Common myeloid progenitor, CD34-positive (primary cell): ENCODE results near the gene SFMBT1.
A peak's percentile ranks its signal among the peaks of the same experiment; 100 is the strongest.

Experiments used
- CTCF ChIA-PET: fragments of 350-600 bp; sonication (Branson Sonifier 250); formaldehyde crosslinking; loops from one replicate; lab custom pipeline; 2021; ENCODE audit warnings: antibody characterized with exemption; lab: Charles Lee
- POLR2A ChIA-PET: fragments of 350-600 bp; sonication (Branson Sonifier 250); formaldehyde crosslinking; loops from one replicate; lab custom pipeline; 2021; ENCODE audit warnings: antibody characterized with exemption; lab: Charles Lee
- DNase-seq, 3 donors: peaks; one replicate each; pipeline versions ENCODE4 v3.0.0 to v3.0.0-alpha.2; 2013
- H3K27ac ChIP-seq, 2 experiments: 1 replicate in 1 of 2; 2 replicates in 1 of 2; pipeline ENCODE4 v1.7.0; 2013; ENCODE audit warnings: inconsistent platforms in 2 of 2, low read length in 2 of 2, mild to moderate bottlenecking in 2 of 2, low read depth in 1 of 2, moderate library complexity in 1 of 2; ENCODE audit not compliant: severe bottlenecking in 2 of 2, insufficient read depth in 1 of 2, poor library complexity in 1 of 2
- H3K27me3 ChIP-seq, 5 experiments: replicated peaks in 2 of 5; 1 replicate in 3 of 5; 2 replicates in 2 of 5; pipeline versions ENCODE4 v1.6.1 to v1.7.0; 2013; ENCODE audit warnings: low read length in 4 of 5, mild to moderate bottlenecking in 2 of 5, moderate library complexity in 2 of 5, inconsistent platforms in 1 of 5; ENCODE audit not compliant: insufficient read depth in 5 of 5, control insufficient read depth in 4 of 5
- H3K36me3 ChIP-seq, 4 experiments: 1 replicate in 2 of 4; 2 replicates in 2 of 4; pipeline versions ENCODE4 v1.6.1 to v1.7.0; 2013; ENCODE audit warnings: low read length in 3 of 4, control low read depth in 1 of 4, mild to moderate bottlenecking in 1 of 4; ENCODE audit not compliant: control insufficient read depth in 4 of 4, insufficient read depth in 4 of 4
- H3K4me1 ChIP-seq, 4 experiments: 1 replicate in 3 of 4; 2 replicates in 1 of 4; pipeline versions ENCODE4 v1.6.1 to v1.7.1; 2013; ENCODE audit warnings: low read length in 3 of 4, mild to moderate bottlenecking in 3 of 4, control low read depth in 1 of 4, inconsistent platforms in 1 of 4, moderate library complexity in 1 of 4; ENCODE audit not compliant: control insufficient read depth in 4 of 4, insufficient read depth in 4 of 4; ENCODE audit errors: control extremely low read depth in 1 of 4
- H3K4me3 ChIP-seq, 7 experiments: 1 replicate in 4 of 7; 2 replicates in 3 of 7; pipeline versions ENCODE4 v1.5.1 to v1.7.0; 2013; ENCODE audit warnings: mild to moderate bottlenecking in 7 of 7, low read length in 6 of 7, moderate library complexity in 6 of 7, inconsistent platforms in 2 of 7, low read depth in 2 of 7, control low read depth in 1 of 7; ENCODE audit not compliant: insufficient read depth in 4 of 7, control insufficient read depth in 1 of 7; ENCODE audit errors: extremely low read depth in 1 of 7
- H3K9me3 ChIP-seq, 5 experiments: 1 replicate in 4 of 5; 2 replicates in 1 of 5; pipeline versions ENCODE4 v1.6.1 to v1.7.1; 2013; ENCODE audit warnings: low read length in 4 of 5, mild to moderate bottlenecking in 2 of 5, inconsistent platforms in 1 of 5, low read depth in 1 of 5, moderate library complexity in 1 of 5; ENCODE audit not compliant: control insufficient read depth in 4 of 5, insufficient read depth in 2 of 5; ENCODE audit errors: control extremely low read depth in 1 of 5
- WGBS: methylation state at CpG from one replicate; pipeline ENCODE4 v1.1.5; 2013; ENCODE audit not compliant: insufficient coverage; 5-methylcytosine and 5-hydroxymethylcytosine counted together

Gene SFMBT1

DNA sequence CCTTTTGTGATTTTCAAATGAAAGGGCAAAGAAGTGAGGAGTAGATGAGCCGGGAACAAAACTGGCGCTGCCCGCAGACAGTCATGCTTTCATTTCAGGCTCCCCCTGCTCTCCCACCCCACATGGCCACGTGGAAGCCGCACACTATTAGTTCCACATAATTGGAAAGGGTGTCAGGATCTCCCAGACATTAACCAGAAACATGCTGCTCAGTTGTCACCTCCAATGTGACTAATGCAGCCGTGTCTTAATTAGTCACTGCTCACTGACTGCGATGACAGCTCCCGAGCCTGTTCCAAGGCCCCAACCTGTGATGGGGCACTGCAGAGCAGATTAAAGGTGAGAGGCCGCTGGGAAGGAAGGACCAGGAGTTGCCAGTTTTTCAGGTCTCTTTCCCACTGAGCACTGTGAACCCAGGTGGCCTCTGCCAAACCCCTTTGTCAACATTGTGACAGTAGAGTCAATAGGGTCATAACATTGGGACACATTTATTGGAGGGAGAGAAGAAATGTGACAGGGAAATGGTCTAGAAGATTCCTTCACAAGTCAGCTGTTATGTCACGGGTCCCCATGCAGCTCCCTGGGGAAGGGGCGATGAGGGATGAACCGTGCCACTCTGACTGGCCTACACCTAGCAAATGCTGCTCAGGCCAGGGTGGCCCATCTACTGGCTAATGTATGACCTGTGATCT is 38.6 kb upstream of the SFMBT1 start:
- POLR2A ChIA-PET = no interaction called here
- Histone ChIP-seq H3K9me3 (no peaks in the 10 kb centered on the region), H3K36me3 (peaks cover 0 to 15% (median 5%) of the 10 kb centered on the region in 4 experiments), H3K27me3 (no peaks in the 10 kb centered on the region), H3K4me3 (no peak overlapping the region), H3K27ac (no peak overlapping the region), H3K4me1 (peaks cover 0 to 3% (median 0%) of the 10 kb centered on the region in 4 experiments)
- WGBS = 93% methylated on average over 12 of the region's 12 CpGs
- DNase-seq = no peak
- CTCF ChIA-PET = interaction anchor here (1.0 kb wide), 1 partner anchor 158 kb away, joined by 4 read pairs; no protein-coding TSS in a partner anchor

DNA sequence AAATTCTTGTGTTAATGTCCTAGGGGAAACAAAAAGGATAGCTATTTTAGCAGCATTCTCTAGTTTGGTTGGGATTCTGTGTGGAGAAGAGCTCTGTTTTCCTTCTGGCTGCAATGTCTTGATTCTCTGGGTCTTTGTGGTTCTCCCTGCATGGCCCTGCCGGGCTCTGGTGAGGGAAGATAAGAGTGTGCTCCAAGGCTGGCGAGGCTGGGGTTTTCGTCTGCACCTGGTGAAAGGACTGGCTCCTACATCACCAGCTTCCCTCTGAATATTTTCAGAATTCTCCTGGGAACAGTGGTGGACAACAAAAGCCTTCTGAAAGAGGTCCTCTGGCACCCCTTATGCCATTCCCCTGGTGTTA is 38.1 kb upstream of the SFMBT1 start:
- Histone ChIP-seq H3K27ac (no peak overlapping the region), H3K36me3 (peaks cover 0 to 10% (median 2%) of the 10 kb centered on the region in 4 experiments), H3K4me3 (no peak overlapping the region), H3K27me3 (no peaks in the 10 kb centered on the region), H3K4me1 (peaks cover 0 to 3% (median 0%) of the 10 kb centered on the region in 4 experiments), H3K9me3 (no peaks in the 10 kb centered on the region)
- ChIA-PET POLR2A (no interaction called here), CTCF (interaction anchor here (1.0 to 1.4 kb wide), 3 partner anchors 12 to 192 kb away, joined by 3 to 4 read pairs (median 3); no protein-coding TSS in a partner anchor)
- DNase-seq = peak; percentile 30 to 60 (median 43)
- WGBS = no CpG with 5 or more reads among the region's 3 CpGs

DNA sequence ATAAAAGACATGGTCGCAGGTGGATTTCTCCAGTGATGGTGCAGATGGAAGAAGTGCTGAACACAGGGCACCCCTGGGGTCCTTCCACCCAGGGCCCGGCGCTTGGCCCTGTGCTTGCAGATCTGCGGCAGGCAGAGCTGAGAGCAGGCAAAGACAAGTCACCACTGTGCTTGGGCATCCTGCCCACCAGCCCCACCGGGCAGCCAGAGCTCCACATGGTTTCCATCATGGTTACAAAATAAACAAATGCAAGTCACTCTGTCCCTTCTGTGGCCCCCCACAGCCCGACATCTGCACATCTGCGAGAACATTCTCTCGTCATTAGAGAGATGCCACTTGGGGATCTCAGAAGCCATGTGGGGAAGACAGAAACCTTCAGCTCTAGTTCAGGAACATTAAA is 37.6 kb upstream of the SFMBT1 start:
- no peaks in the 10 kb centered on the region for H3K27me3 ChIP-seq
- DNase-seq = peak; percentile 64 to 80 (median 74)
- ChIA-PET CTCF (interaction anchor here (0.6 to 1.4 kb wide), 4 partner anchors 12 to 747 kb away, joined by 3 to 4 read pairs (median 4); no protein-coding TSS in a partner anchor), POLR2A (no interaction called here)
- WGBS = 88% methylated on average over 4 of the region's 8 CpGs
- H3K4me3 ChIP-seq = no peak overlapping the region
- H3K27ac ChIP-seq = no peak overlapping the region
- H3K36me3 ChIP-seq = peaks cover 0 to 8% (median 2%) of the 10 kb centered on the region in 4 experiments
- H3K4me1 ChIP-seq = peaks cover 0 to 3% (median 0%) of the 10 kb centered on the region in 4 experiments
- H3K9me3 ChIP-seq = no peaks in the 10 kb centered on the region

DNA sequence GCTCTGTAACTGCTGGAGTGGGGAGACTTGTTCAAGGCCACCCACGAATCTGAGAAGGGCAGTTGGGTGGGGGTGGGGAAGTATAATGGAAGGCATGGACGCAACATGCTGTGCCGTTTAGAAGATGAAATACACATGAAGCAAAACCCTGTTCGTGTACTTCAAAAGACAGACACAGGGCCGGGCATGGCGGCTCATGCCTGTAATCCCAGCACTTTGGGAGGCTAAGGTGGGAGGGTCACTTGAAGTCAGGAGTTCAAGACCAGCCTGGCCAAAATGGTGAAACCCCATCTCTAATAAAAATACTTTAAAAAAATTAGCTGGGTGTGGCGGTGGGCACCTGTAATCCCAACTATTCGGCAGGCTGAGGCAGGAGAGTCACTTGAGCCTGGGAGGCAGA is 36.9 kb upstream of the SFMBT1 start:
- no peak for DNase-seq
- peaks cover 0 to 6% (median 0%) of the 10 kb centered on the region in 4 experiments for H3K36me3 ChIP-seq
- 82% methylated on average over 3 of the region's 8 CpGs for WGBS
- CTCF ChIA-PET = interaction anchor here (1.3 to 1.4 kb wide), 2 partner anchors 13 to 191 kb away, joined by 3 read pairs; no protein-coding TSS in a partner anchor
- POLR2A ChIA-PET = no interaction called here
- H3K4me3 ChIP-seq = no peak overlapping the region
- peaks cover 0 to 3% (median 0%) of the 10 kb centered on the region in 4 experiments for H3K4me1 ChIP-seq
- H3K27me3 ChIP-seq = no peaks in the 10 kb centered on the region
- H3K27ac ChIP-seq = no peak overlapping the region
- no peaks in the 10 kb centered on the region for H3K9me3 ChIP-seq

GRCh38 chr3:53081318-53081717 is 35.4 kb upstream of the SFMBT1 start:
- H3K27me3 ChIP-seq = no peaks in the 10 kb centered on the region
- peaks cover 0 to 2% (median 0%) of the 10 kb centered on the region in 4 experiments for H3K36me3 ChIP-seq
- 98% methylated on average over 5 of the region's 5 CpGs for whole genome bisulfite sequencing
- H3K9me3 ChIP-seq = no peaks in the 10 kb centered on the region
- ChIA-PET CTCF (interaction anchor here (1.4 kb wide), 1 partner anchor 24 kb away, joined by 4 read pairs; no protein-coding TSS in a partner anchor), POLR2A (no interaction called here)
- no peak overlapping the region for H3K27ac ChIP-seq
- H3K4me1 ChIP-seq = peaks cover 0 to 3% (median 0%) of the 10 kb centered on the region in 4 experiments
- DNase-seq = no peak
- H3K4me3 ChIP-seq = no peak overlapping the region

- ChIA-PET CTCF (interaction anchor here (1.4 kb wide), 1 partner anchor 23 kb away, joined by 4 read pairs; no protein-coding TSS in a partner anchor), POLR2A (no interaction called here)
- WGBS = 95% methylated on average over 4 of the region's 7 CpGs
- Histone ChIP-seq H3K9me3 (no peaks in the 10 kb centered on the region), H3K27ac (no peak overlapping the region), H3K4me1 (peaks cover 0 to 3% (median 1%) of the 10 kb centered on the region in 4 experiments), H3K36me3 (peaks cover 0 to 2% (median 0%) of the 10 kb centered on the region in 4 experiments), H3K4me3 (no peak overlapping the region), H3K27me3 (no peaks in the 10 kb centered on the region)
- no peak for DNase-seq
These were observed 34.8 kb upstream of the SFMBT1 start for GRCh38 chr3:53080612-53081205.
